IPS-18c (cell line): ENCODE measurements around the gene CABP1.
A peak's percentile ranks its signal among the peaks of the same experiment; 100 is the strongest.

Source experiments
- H3K4me3 ChIP-seq: 2 replicates; pipeline ENCODE4 v1.7.0; 2013; ENCODE audit warnings: low read depth, mild to moderate bottlenecking, low read length, moderate library complexity; ENCODE audit not compliant: insufficient read depth
- H3K9me3 ChIP-seq: one replicate; pipeline ENCODE4 v1.6.1; 2013; ENCODE audit warnings: mild to moderate bottlenecking, low read length, moderate library complexity; ENCODE audit not compliant: control insufficient read depth, insufficient read depth

CABP1 gene

GRCh38 chr12:120700886-120701285 lies 60.5 kb downstream of the CABP1 start:
- no peaks in the 10 kb centered on the region for H3K9me3 ChIP-seq
- no peak overlapping the region for H3K4me3 ChIP-seq

- Histone ChIP-seq H3K9me3 (no peaks in the 10 kb centered on the region), H3K4me3 (no peak overlapping the region)
Observed at GRCh38 chr12:120702637-120703036, 62.2 kb downstream of the CABP1 start.

- no peak overlapping the region for H3K4me3 ChIP-seq
Observed at GRCh38 chr12:120703311-120703942, 63.0 kb downstream of the CABP1 start.

GRCh38 chr12:120705618-120706017 lies 65.2 kb downstream of the CABP1 start:
- no peaks in the 10 kb centered on the region for H3K9me3 ChIP-seq
- H3K4me3 ChIP-seq, result no peak overlapping the region

More at GRCh38 chr12:120703311-120703942, 63.0 kb downstream of the CABP1 start:
- H3K9me3 ChIP-seq, result no peaks in the 10 kb centered on the region

GRCh38 chr12:120706029-120706428 lies 65.6 kb downstream of the CABP1 start:
- Histone ChIP-seq H3K9me3 (no peaks in the 10 kb centered on the region), H3K4me3 (no peak overlapping the region)

- Histone ChIP-seq H3K4me3 (no peak overlapping the region), H3K9me3 (no peaks in the 10 kb centered on the region)
Observed at GRCh38 chr12:120708651-120709050, 68.2 kb downstream of the CABP1 start.

GRCh38 chr12:120710031-120710804 lies 69.8 kb downstream of the CABP1 start, which contains the start of gene UNC119B:
UNC119B (plus strand) TSS chr12:120710458; CDS start chr12:120710475, 17 bp downstream.
- peak within 1 kb of the TSS; percentile 89 for H3K4me3 ChIP-seq

GRCh38 chr12:120710805-120711296 lies 70.4 kb downstream of the CABP1 start:
- Histone ChIP-seq H3K9me3 (no peaks in the 10 kb centered on the region), H3K4me3 (peak overlapping the region; percentile 89)

More at GRCh38 chr12:120710031-120710804, 69.8 kb downstream of the CABP1 start, which contains the start of gene UNC119B:
- H3K9me3 ChIP-seq, result no peaks in the 10 kb centered on the region

GRCh38 chr12:120711411-120711810 lies 71.0 kb downstream of the CABP1 start:
- Histone ChIP-seq H3K4me3 (peak overlapping the region; percentile 89), H3K9me3 (no peaks in the 10 kb centered on the region)

- Histone ChIP-seq H3K4me3 (no peak overlapping the region), H3K9me3 (no peaks in the 10 kb centered on the region)
Observed at GRCh38 chr12:120712610-120713009, 72.2 kb downstream of the CABP1 start.

- peaks cover 2% of the 10 kb centered on the region for H3K9me3 ChIP-seq
- H3K4me3 ChIP-seq, result no peak overlapping the region
Observed at GRCh38 chr12:120713861-120714482, 73.5 kb downstream of the CABP1 start.
